Kidney glomerular epithelial cell (primary cell): Measurements from ENCODE around the gene MOK.
"Not testable (repeated sequence)": the region's sequence is repeated elsewhere in the genome, so short reads cannot be mapped to it uniquely, and the experiment has no call there.

Source experiments
- DNase-seq: peaks from one replicate; lab custom pipeline; 2025; lab: John Stamatoyannopoulos, UW

Gene MOK

GRCh38 chr14:102246071-102246470, 58.9 kb downstream of the MOK start:
- DNase-seq = no peak

GRCh38 chr14:102243795-102244194, 61.2 kb downstream of the MOK start:
- DNase-seq = not testable (repeated sequence)

GRCh38 chr14:102241147-102241546, 63.8 kb downstream of the MOK start:
- no peak for DNase-seq

GRCh38 chr14:102240481-102240880, 64.5 kb downstream of the MOK start:
- not testable (repeated sequence) for DNase-seq

GRCh38 chr14:102239231-102239630, 65.7 kb downstream of the MOK start:
- DNase-seq = no peak

- no peak for DNase-seq
Observed at GRCh38 chr14:102238766-102239165, 66.2 kb downstream of the MOK start.

- DNase-seq = no peak
Observed at GRCh38 chr14:102238131-102238530, 66.8 kb downstream of the MOK start.

- no peak for DNase-seq
Observed at GRCh38 chr14:102236026-102236425, 68.9 kb downstream of the MOK start.

- peak; percentile 57 for DNase-seq
Observed at GRCh38 chr14:102235275-102235897, 69.6 kb downstream of the MOK start.

- no peak for DNase-seq
Observed at GRCh38 chr14:102234331-102235264, 70.4 kb downstream of the MOK start.

GRCh38 chr14:102233081-102233480, 71.9 kb downstream of the MOK start:
- no peak for DNase-seq

GRCh38 chr14:102232348-102232625, 72.7 kb downstream of the MOK start:
- no peak for DNase-seq

- no peak for DNase-seq
Observed at GRCh38 chr14:102231476-102232347, 73.3 kb downstream of the MOK start.

- DNase-seq = no peak
Observed at GRCh38 chr14:102230481-102231210, 74.3 kb downstream of the MOK start.

- DNase-seq = no peak
Observed at GRCh38 chr14:102229739-102230092, 75.2 kb downstream of the MOK start.

GRCh38 chr14:102229071-102229738, 75.8 kb downstream of the MOK start:
- DNase-seq = no peak

- DNase-seq = no peak
Observed at GRCh38 chr14:102227184-102227964, 77.6 kb downstream of the MOK start.

- DNase-seq = no peak
Observed at GRCh38 chr14:102226356-102227125, 78.4 kb downstream of the MOK start.

GRCh38 chr14:102225936-102226335, 79.0 kb downstream of the MOK start:
- no peak for DNase-seq

- DNase-seq = peak; percentile 66
Observed at GRCh38 chr14:102225386-102225785, 79.6 kb downstream of the MOK start.
